ENCODE data around the gene RAB11FIP4.
A peak's percentile ranks its signal among the peaks of the same experiment; 100 is the strongest.

RAB11FIP4 gene

DNA sequence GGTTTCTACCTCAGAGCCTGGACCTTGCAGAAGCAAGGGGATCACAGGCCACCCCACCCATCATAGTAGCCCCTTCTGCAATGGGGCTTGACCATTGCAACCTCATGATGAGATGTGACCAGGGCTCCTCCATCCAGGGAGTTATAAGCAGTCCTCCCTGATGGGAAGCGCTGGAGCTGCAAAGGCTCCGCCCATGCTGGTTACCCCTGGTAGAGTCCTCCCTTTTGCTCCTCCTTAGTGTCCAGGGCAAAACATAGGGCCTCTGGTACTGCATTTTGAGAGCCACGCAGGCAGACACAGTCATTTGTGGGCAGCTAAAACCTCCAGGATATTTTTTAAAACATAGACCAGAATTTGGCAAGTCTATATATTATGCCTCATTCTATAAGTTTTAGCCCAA lies 161.1 kb downstream of the RAB11FIP4 start:
- DNase-seq = no peak

DNA sequence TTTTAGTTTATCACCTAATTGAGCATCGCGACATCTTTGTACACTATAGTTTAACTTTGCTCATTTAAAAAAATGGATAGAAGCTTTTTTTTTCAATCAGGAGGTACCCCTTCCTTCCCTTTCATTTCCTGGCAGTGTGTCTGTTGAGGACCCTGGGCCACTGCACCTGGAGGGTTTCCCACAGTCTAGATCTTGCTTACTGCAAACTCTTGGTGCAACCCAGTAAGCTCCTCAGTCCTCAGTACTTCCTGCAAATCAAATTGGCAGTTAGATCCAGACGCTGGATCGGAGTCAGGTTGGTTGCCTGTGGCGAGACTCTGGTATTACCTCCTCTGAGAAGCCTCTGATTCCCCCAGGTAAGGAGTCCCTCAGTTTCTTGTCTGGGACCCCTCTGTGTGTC lies 162.0 kb downstream of the RAB11FIP4 start:
- DNase-seq = no peak

DNA sequence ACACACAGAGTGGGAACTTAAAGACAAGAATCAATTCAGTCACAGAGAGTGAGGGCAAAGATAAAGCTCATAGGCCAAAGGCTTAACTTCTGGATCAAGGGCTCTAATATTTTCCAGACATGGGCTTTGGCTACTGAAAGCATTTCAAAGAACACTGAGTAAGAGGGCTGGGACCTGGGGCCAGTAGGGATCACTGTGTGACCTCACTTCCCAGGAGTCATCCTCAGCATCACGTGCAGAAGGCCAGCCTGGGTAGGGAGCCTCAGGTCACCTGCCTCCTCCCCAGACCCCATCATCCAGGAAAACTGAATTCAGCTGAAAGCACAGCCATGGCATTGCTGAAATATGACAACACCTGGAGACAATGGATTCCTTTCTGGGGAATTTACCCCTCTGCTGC lies 163.5 kb downstream of the RAB11FIP4 start:
- no peak for DNase-seq

DNA sequence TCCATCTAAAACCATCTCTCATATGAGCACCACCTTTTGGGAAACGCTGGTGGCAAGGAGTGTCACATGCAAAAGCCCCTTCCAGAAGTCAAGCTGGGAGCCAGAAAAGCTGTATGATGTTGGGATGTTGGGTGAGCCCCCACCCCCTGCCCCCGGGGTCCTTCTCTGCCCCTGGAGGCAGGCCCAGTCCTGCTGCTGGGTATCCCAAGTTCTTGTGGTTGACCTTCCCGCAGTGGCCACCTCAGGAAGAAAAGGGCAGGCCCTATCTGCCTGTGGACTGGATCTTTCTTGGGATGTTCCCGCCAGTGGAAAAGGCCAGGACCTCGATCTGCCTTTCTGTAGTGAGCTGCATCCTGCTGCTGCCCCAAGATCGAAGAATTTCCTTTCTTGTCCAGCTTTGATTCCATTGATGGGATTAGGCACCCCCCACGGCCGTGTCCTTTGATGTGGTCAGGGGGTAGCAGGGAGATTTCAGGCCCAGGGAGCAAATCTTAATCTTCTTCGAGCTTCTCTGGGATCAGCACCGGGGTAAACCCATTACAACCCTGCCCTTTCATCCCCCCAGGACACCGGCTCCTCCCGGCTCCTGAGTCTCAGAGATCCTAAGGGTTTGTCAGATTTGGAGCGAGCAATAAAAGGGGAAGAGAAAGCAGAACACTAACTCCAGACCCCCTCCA lies 165.6 kb downstream of the RAB11FIP4 start:
- DNase-seq = no peak

DNA sequence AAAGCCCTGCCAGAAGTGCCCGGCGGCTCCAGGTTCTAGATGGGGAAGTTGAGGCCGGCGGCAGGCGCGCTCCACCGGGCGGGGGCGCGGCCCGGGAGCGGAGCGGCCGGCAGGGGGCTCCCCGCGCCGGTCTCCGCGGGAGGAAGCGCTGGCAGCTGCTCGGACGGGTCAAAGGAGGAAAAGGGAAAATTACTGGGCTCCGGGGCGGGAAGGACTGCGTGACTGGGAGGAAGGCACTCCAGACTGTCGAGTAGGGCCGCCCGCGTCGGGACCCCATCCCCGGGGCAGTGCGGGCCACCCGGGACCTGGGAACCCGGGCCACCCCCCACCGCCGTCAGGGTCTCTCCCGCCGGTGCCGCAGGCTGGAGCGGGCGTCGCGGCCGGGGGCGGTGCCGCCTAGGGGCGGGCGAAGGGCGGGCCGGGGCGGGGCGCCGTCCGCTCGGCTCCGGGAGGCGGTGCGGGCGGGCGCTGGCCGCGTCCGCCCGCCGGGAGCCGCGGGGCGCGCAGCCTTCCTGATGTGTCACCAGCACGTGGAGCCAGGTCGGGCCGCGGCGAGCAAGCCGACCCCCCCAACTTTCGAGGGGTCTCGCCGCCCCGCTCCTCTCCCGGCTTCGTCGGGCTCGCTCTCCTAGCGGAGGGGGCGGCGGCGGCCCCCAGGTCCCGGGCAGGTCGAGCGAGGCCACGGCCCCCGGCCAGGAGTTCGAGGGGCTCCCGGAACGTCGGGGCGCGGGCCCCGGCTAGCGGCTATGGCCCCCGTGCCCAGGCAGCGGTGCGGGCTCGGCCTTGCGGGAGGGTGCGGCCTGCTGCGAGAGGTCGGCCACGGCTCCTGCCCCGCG lies 167.5 kb downstream of the RAB11FIP4 start:
- DNase-seq = peak; percentile 22

DNA sequence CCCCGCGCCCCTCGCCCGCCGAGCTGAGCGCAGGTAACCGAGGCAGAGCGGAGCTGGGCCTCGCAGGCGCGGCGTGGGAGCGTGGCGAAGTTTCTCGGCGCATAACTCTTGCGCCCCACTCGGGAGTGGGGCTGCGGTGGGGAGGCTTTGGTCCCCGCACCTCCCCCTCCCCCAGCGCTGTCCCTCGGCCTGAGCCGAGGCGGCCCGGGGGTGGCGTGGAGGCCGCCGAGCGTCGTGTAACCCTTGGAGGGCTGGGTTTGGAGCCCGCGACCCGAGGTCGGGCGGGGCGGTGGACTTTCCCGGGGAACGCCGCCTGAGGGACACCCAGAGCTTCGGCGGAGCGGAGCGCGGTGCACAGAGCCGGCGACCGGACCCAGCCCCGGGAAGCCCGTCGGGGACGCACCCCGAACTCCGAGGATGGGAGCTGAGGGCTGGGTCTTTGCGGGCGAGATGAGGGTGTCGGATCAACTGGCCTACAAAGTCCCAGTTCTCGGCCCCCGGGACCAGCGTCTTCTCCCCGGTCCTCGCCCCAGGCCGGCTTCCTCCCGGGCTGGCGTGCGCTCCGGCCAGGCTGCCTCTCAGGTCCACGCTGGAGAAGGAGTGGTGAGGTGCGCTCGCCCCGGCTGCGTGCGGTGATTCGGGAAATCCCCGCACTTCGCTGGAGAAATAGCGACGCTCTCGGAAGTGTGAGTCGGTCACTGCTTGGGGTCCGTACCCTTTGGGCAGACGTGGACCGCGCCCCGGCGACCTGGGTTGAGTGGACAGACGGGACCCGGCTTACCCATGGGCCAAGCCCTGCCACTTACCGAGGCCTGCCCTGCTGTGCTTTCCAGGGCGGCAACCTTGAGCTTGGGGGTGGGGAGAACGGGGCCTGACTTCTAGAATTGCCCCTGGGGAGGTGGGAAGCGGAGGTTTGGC lies 168.4 kb downstream of the RAB11FIP4 start:
- DNase-seq = no peak

DNA sequence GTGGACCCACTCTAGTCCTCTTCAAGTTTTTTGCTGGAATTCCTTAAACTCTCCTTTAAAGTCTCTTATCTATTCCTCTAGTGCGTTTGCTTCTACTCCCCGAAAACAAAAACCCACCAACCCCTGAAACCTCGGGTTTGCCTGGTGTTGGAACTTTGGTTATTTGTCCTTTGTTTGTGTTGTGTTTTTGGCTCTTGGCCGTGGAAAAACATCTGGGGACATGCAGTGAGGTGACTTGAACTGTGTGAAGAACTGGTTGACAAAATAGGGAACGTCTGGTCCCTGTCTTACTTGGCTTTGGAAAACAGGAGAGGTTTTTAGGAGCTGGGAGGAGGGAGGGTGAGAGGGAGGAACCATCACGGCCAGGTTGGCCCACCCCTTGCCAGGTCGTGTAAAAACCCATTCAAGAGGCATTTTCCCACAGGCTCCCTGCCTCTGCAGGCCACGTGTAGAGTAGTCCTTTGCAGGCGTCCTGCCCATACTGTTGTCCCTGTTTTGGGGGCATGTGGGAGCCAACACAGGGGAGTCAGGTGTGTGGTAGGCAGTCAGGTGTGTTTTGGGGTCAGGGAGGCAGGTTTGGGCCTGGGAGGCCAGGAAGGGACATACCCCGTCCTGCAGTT lies 169.3 kb downstream of the RAB11FIP4 start:
- no peak for DNase-seq

DNA sequence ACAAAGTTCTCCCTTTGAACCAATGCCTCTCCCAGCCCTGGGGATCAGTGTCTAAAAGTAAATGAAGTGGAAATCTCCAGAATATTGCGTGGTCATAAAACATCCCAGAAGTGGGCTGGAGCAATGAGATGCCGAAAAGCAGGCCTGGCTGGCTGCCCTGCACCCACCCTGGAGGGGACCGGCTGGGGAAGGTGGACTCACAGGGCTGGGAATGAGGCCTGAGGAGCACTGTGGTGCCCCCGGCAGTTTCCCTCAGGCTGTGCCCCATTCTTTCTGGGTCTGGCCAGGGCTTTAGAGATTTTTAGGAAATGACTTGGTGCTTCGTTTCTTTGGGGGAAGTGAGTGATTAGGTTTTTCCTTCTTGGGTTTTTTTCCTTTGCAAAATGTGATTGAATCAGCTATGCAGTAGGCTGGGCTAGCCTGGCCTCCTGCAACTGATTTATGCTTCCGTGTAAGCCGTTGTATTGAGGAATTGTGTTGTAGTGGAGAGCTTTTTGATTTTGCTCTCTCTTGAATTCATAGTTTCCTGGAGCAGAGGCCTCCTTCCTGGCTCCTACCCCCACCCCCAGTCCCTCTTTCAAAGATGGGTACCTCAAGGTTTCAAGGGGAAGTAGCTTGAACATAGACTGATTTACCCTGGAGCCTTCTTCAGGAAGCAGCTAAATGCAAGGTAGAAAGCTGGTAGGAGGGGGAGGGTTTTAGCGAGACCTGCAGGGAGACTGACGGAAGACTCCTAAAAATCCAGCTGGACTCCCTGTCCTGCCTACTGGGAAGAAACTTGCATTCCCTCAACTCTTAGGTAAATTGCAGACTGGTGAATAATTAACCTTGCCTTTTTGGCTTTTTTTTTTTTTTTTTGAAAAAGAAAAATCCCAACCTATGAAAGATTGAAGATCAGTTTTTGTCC lies 170.2 kb downstream of the RAB11FIP4 start:
- no peak for DNase-seq

DNA sequence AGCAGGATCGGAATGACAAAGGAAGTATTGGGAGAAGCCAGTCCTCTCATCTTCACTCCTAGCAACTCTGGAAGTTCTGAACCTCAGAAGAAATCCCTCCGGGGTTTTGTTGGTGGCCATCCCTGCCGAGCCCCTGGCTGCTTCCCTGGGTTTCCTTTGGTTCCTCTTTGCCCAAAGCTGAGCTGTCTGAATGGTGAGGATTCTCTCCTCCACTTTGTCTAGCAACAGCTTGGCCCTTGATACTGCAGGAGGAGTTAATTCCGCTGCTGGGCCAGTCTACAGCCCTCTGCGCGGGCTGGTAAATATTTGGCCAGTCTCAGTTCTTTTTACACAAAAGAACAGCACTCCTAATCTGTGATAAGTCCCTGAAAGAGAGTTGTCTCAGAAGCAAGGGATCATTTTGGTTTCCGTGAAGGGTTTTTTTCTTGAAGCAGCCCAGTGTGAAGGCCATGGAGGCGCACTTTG lies 170.9 kb downstream of the RAB11FIP4 start:
- DNase-seq = no peak

DNA sequence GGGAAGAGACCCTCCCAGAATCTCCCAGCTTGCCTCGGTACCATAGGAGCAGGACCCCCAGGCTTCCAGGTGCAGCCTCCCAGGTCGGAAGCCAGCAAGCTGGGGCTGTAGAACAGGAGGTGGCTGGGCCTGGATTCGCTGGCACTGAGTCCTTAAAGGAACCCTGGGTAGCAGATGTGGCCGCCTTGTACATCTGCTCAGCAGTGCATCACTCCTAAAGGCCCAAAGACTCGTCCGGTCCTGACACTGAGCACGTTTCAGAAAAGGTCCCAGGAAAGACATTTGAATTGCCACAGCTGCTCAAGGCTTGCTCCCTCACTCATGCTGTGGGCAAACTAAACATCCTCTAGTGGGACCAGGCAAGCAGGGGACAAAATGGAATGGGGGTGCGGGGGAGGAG lies 172.8 kb downstream of the RAB11FIP4 start:
- DNase-seq = no peak

DNA sequence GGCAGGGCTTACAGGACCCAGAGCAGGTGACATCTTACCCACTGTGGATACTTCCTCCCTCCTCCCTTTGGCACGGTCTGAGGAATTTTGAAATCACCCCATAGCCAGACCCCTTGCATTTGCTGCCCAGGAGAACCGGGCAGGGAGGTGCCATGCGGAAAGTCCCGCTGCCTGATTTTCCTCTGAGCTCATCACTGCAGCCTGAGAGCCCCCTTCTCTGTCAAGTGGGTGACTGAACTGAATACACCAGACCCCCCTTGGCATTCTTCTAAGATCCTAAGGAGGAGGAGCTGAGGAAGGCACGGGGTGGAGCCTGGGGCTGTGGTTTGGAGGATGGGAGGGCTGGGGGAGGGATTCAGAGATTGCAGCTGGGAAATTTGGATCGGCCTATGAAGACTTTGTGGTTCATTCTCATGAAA lies 173.4 kb downstream of the RAB11FIP4 start:
- no peak for DNase-seq

DNA sequence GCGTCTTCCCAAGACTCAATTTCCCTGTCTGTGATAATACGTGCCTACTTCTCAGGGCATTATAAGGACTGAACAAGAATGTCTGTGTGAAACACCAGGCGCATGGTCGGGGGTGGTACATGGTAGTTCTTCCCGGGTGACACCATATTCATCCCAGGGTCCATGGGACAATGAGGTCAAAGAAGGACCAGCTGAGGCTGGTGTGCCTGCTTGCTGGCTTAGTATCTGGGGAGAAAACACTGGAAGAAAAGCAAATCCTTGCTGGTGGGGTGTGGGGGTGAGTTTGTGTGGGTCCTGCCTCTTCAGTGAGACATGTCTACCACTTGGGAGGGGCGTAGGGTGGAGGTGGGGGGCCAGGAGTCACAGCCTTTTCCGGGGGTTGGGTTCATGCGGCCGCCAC lies 174.2 kb downstream of the RAB11FIP4 start:
- no peak for DNase-seq

DNA sequence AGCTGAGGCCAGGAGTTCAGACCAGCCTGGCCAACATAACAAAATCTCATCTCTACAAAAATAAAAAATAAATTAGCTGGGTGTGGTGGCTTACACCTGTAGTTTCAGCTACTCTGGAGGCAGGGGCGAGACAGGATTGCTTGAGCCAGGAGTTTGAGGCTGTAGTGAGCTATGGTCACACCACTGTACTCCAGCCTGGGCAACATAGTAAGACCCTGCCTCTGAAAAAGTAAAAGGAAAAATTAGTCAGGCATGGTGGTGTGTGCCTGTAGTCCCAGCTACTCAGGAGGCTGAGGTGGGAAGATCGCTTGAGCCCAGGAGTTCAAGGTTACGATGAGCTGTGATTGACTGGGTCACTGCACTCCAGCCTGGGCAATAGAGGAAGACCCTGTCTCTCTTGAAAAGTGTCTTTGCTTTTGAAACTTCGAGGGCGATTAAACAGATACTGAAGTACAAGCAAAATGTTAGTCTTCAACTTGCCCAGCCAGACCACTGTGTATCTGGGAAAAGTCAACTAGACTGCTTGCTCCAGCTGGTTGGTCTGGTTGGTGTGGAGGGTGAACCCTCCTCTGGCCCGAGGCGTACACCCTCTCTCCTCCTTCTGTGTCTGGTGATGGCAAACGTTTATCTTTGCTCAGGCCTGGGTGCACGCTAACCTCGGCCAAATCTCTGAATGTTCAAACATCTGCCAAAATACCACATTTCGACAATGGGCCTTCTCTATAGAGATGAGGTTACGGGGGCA lies 174.9 kb downstream of the RAB11FIP4 start:
- no peak for DNase-seq

DNA sequence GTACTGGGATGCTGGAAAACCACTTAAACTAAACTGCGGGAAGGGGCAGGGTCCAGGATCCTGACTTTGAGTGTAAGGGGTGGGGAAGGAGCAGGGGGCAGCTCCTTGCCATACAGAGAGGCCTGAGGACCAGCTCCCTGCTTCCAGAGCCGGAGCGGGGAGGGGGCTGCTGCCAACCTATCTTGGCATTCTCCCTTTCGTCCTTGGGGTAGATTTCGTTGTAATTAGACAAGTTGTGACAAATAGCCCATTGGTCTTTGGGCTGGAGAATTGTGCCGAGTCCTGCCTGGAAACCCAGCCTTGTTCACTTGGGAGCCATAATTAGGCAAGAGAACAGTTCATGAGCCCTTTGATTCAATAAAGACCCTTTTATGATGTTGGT lies 175.5 kb downstream of the RAB11FIP4 start:
- no peak for DNase-seq

DNA sequence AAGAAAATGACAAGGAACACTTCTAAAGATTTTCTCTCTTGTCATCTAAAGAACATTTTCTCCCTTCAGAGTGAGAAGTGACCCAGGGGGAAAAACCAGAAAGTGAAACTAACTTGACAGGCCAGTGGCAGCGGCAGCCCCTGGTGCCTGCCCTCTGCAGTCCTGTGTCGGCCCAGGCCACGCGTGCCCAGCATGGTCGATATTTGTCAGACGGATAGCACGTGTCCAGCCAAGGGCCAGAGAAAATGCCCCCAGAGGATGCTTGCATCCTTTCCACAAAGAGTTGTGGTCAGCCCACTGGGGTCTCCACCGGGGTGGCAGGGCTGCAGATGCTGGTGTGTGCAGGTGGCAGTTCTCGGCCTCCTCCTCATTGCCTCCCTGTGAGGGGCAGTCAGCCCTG lies 176.6 kb downstream of the RAB11FIP4 start:
- DNase-seq = no peak

DNA sequence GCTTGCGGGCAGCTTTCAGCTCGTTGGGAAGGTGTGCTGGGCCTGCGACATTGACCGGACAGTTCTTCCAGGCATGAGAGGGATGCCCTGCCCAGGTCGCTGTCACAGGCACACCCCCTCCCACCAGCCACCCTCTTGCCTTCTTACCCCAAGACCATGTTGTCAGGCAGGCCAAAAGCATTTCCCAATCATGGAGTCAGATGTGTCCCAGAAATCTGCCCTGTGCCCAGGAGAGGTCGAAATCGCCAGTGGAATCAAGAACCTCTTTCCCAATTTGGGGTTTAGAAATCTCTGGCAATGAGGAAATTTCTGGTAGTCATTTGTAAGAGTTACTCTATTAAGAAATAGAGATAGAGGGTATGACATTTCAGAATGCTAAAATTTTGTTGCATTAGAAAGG lies 177.1 kb downstream of the RAB11FIP4 start:
- no peak for DNase-seq

DNA sequence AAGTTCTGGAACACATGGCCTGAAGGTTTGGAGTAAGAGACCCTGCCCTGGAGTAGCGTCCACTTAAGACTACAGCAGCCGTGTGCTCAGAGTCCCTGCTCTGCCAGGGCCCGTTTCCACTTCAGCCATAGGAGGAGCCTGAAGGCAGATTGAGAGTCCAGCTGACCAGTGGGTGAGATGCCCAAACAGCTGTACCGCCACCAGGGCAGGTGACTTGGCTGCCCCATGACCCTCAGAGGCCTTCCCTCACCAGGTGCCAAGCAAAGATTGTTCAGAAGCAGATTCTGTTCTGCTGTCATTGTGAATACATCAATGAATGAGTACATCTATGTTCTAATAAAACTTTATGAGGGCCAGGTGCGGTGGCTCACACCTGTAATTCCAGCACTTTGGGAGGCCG lies 178.8 kb downstream of the RAB11FIP4 start:
- no peak for DNase-seq

DNA sequence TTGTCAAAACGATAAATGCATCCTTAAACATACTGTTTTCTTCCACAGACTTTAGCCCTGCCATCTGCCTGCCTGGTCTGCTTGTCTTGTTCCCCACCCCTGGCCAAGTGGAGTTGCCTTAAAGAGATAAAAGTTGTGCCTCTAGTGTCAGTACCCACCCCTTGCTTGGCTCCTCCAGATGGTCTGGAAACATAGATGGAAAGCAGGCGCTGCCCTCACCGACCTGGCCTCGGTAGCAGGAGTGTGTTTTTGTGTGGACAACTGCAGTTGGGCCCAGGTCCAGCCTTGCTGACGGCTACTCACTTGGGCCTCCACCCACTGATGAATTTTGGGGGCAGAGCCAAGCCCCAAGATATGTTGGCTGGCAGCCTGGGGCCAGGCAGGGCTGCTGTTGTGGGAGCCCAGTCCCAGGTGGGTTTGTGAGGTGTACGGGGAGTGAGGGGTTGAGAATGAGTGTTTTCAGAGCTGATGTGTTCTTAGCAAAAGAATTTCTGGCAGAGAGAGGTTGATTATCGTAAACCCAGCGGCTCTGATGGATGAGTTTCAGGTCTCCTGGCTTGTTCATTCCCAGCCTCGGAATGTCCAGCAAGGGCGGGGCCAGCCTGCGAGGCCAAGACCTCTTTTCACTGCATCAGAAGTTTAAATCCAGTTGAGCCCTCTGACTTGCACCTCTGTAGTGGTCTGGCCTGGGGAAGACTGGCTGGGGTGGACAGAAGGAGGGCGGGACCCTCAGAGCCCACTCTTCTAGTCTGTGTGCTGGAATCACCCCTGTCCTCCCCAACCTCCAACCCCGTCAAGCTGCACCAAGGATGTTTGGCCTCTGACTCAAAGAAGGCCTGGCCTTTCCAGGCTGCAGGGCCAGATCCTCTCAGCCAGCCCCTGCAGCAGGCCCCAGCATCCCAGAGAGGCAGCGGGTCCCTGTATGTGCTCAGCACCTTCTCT lies 179.7 kb downstream of the RAB11FIP4 start:
- DNase-seq = no peak

DNA sequence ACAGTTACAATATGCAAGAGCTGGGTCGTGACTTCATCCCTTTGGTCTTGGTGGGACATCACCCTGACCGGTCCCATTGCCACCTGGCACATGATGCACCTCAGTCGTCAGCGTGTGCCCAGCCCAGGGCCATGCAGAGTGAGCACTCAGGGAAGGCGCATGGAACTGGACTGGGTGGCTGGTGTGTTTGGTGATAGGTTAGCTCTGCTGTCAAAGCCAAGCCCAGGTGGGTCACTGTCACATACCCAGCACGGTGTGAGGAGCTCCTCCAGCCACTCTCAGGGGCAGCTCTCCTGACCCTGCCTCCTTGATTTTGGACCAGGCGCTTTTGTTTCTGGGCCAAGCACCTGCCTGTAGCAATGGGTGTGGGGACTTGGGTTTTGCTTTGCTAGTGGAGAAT lies 180.9 kb downstream of the RAB11FIP4 start:
- no peak for DNase-seq

DNA sequence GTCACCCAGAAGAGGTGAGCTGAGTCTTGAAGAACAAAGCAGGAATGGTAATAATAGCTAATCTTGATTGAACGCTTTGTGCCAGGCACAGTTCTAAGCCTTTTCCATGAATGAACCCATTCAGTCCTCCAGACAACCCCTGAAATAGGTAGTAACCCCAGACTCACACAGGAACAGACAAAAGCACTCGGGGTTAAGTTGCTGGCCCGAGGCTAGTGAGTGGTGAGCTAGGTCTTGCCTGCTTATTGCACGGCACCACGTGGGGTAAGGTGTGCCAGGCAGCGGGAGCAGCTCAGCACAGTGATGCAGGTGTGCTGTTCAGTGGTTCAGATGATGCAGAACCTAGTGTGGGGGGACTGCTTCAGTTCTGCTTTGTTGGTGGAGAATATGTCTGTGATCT lies 181.6 kb downstream of the RAB11FIP4 start:
- DNase-seq = no peak

Measured in central memory CD4-positive, alpha-beta T cell (primary cell).